Activated CD8-positive, alpha-beta memory T cell treated with anti-CD3 and anti-CD28 coated beads for 48 hours (primary cell): Measurements from ENCODE around the gene NR4A1.

Experiments
- DNase-seq, 3 experiments: peaks; one replicate each; pipeline ENCODE4 v3.0.0-alpha.2; 2020; ENCODE audit warnings: low read depth in 2 of 3, low spot score in 2 of 3

Gene NR4A1

GRCh38 chr12:52076811-52077210, 25.6 kb downstream of the NR4A1 start:
- no peak for DNase-seq

- no peak for DNase-seq
Measured at GRCh38 chr12:52078276-52078675, 27.0 kb downstream of the NR4A1 start.

GRCh38 chr12:52079576-52080402, 28.5 kb downstream of the NR4A1 start, which contains the start of gene SMIM41:
SMIM41 (plus strand) TSS chr12:52079704; CDS start chr12:52079780, 76 bp downstream.
- no peak for DNase-seq

- DNase-seq: no peak
Measured at GRCh38 chr12:52080403-52081251, 29.4 kb downstream of the NR4A1 start.

GRCh38 chr12:52081263-52081733, 30.1 kb downstream of the NR4A1 start:
- no peak for DNase-seq

GRCh38 chr12:52082026-52082668, 30.9 kb downstream of the NR4A1 start:
- DNase-seq: no peak

GRCh38 chr12:52082669-52082987, 31.4 kb downstream of the NR4A1 start:
- no peak for DNase-seq

- DNase-seq: peak; percentile 23 to 62 (median 57)
Measured at GRCh38 chr12:52082988-52083637, 31.9 kb downstream of the NR4A1 start.

GRCh38 chr12:52083638-52083996, 32.4 kb downstream of the NR4A1 start:
- DNase-seq: no peak

- DNase-seq: no peak
Measured at GRCh38 chr12:52084491-52085231, 33.4 kb downstream of the NR4A1 start.

GRCh38 chr12:52085682-52086180, 34.5 kb downstream of the NR4A1 start:
- DNase-seq: no peak

GRCh38 chr12:52086366-52086765, 35.1 kb downstream of the NR4A1 start:
- no peak for DNase-seq

- DNase-seq: no peak
Measured at GRCh38 chr12:52086944-52087835, 35.9 kb downstream of the NR4A1 start.

GRCh38 chr12:52087961-52088820, 36.9 kb downstream of the NR4A1 start:
- DNase-seq: no peak

GRCh38 chr12:52089491-52089890, 38.2 kb downstream of the NR4A1 start:
- DNase-seq: no peak

GRCh38 chr12:52090291-52090690, 39.0 kb downstream of the NR4A1 start:
- no peak for DNase-seq

GRCh38 chr12:52091061-52091460, 39.8 kb downstream of the NR4A1 start:
- DNase-seq: no peak

GRCh38 chr12:52091869-52092268, 40.6 kb downstream of the NR4A1 start:
- no peak for DNase-seq
